M059J (cell line): ENCODE measurements around the gene PHLDB2. TPM values are rescaled to one million over a fixed set of nuclear protein-coding genes. Genes with fewer than 3 reads are reported as not detected.

Source experiments
- DNase-seq: peaks from one replicate; pipeline ENCODE4 v3.0.0-alpha.2; 2012; ENCODE audit warnings: low read depth
- total RNA-seq: library from RNA; depleted of rRNA; stranded (reverse); fragments of >200 nt; shearing (Covaris generic); gene quantifications from 2 replicates; pipeline ENCODE4 v1.2.3, GENCODE V29; 2014; rRNA removed

The PHLDB2 gene
- total RNA-seq, 1 experiment from 2014 or later, result 89.3 TPM

GRCh38 chr3:112019716-112020115 lies 160.7 kb downstream of the PHLDB2 start:
- no peak for DNase-seq

DNA sequence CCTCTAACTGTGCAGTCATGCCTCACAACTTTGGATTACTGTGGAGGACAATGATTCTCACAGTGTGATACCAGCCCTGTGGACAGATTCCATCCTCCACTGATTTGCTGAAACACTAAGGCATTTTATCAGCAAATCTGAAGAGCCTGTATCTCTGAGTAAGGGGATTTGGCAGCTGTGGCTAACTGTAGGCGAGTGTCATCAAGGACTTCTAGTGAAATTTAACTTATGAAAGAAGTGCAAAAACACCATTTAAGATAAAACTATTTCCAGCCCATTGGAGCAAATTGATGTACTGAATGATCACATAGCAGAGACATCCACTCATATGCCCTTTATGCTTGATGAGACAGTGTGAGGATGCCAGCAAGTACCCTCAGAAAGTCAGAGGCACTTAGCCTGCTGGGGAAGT lies 161.6 kb downstream of the PHLDB2 start:
- DNase-seq, result no peak

Other genes starting within 250 kb of the PHLDB2 start
- 0.79 and 0.96 TPM in 2 replicates for gene PLCXD2, start 184.6 kb upstream of the PHLDB2 start, total RNA-seq
- 43.9 and 71.9 TPM in 2 replicates for gene ABHD10, start 119.8 kb downstream of the PHLDB2 start, total RNA-seq
- gene TAGLN3, start 139.7 kb downstream of the PHLDB2 start, total RNA-seq, result 1.6 and 3.2 TPM in 2 replicates
- gene TMPRSS7, start 175.5 kb downstream of the PHLDB2 start, total RNA-seq, result not detected in 2 replicates
- gene C3orf52, start 227.1 kb downstream of the PHLDB2 start, total RNA-seq, result 10.9 and 12.6 TPM in 2 replicates